Mesodermal cell (in vitro differentiated cells): ENCODE data around the gene GIT1.

ENCODE experiments used
- H3K27ac ChIP-seq: 2 replicates; pipeline ENCODE4 v1.7.0; 2013; ENCODE audit warnings: mild to moderate bottlenecking, low read depth, low read length, moderate library complexity; ENCODE audit not compliant: severe bottlenecking
- H3K36me3 ChIP-seq: 2 replicates; pipeline ENCODE4 v1.7.1; 2013; ENCODE audit warnings: mild to moderate bottlenecking, low read length, moderate library complexity; ENCODE audit not compliant: control insufficient read depth, insufficient read depth
- H3K4me1 ChIP-seq: one replicate; pipeline ENCODE4 v1.7.1; 2013; ENCODE audit warnings: mild to moderate bottlenecking, low read length; ENCODE audit not compliant: insufficient read depth, control insufficient read depth, poor library complexity, severe bottlenecking
- H3K4me3 ChIP-seq: 2 replicates; pipeline ENCODE4 v1.7.0; 2013; ENCODE audit warnings: low read length, control low read depth, mild to moderate bottlenecking; ENCODE audit not compliant: insufficient read depth, poor library complexity, severe bottlenecking; ENCODE audit errors: extremely low read depth
- H3K9me3 ChIP-seq: 2 replicates; pipeline ENCODE4 v1.7.1; 2013; ENCODE audit warnings: mild to moderate bottlenecking, low read length, moderate library complexity; ENCODE audit not compliant: control insufficient read depth
- WGBS, 2 experiments: methylation state at CpG; one replicate each; pipeline ENCODE4 v1.1.5; 2013; ENCODE audit warnings: missing lambda C conversion rate in 2 of 2; ENCODE audit not compliant: insufficient coverage in 2 of 2; 5-methylcytosine and 5-hydroxymethylcytosine counted together

GIT1 gene

DNA sequence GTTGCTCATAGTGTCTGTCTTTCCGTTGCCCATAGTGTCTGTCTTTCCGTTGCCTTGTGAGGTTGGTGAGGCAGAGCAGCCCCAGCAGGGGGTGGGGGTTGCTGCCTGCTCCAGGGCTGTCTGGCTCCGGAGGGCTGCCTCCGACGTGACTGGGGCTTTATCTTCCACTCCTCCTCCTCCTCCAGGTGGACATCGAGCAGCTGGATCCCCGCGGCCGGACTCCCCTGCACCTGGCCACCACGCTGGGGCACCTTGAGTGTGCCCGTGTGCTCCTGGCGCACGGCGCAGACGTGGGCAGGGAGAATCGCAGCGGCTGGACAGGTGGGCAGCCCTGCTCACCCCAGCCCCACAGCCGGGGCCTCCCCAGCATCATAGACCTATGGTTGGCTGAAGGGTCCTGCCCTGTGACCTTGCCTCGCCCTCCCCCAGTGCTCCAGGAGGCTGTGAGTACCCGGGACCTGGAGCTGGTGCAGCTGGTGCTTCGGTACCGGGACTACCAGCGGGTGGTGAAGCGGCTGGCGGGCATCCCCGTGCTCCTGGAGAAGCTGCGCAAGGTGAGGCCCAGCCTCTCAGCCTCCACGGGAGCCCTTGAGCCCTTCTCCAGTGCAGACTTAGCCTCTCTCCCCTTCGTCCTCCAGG is 18.2 kb upstream of the GIT1 start:
- H3K9me3 ChIP-seq = peaks cover 1% of the 10 kb centered on the region
- no peaks in the 10 kb centered on the region for H3K4me1 ChIP-seq
- H3K27ac ChIP-seq = no peak overlapping the region
- no peak overlapping the region for H3K4me3 ChIP-seq
- no peaks in the 10 kb centered on the region for H3K36me3 ChIP-seq
- 85 to 87% methylated on average over 23 to 26 of the region's 29 CpGs for WGBS, 2 experiments

- 95 to 100% methylated on average over 3 of the region's 6 CpGs for WGBS, 2 experiments
- H3K4me3 ChIP-seq = no peak overlapping the region
- no peak overlapping the region for H3K27ac ChIP-seq
- H3K36me3 ChIP-seq = no peaks in the 10 kb centered on the region
- no peaks in the 10 kb centered on the region for H3K4me1 ChIP-seq
- H3K9me3 ChIP-seq = no peaks in the 10 kb centered on the region
Observed at GRCh38 chr17:29603109-29603674, 13.7 kb upstream of the GIT1 start.

GRCh38 chr17:29597361-29598172 is 8.1 kb upstream of the GIT1 start:
- Histone ChIP-seq H3K9me3 (no peaks in the 10 kb centered on the region), H3K27ac (no peak overlapping the region), H3K36me3 (no peaks in the 10 kb centered on the region), H3K4me1 (peaks cover 35% of the 10 kb centered on the region), H3K4me3 (no peak overlapping the region)
- WGBS, 2 experiments = 46 to 56% methylated on average over 10 to 12 of the region's 13 CpGs

DNA sequence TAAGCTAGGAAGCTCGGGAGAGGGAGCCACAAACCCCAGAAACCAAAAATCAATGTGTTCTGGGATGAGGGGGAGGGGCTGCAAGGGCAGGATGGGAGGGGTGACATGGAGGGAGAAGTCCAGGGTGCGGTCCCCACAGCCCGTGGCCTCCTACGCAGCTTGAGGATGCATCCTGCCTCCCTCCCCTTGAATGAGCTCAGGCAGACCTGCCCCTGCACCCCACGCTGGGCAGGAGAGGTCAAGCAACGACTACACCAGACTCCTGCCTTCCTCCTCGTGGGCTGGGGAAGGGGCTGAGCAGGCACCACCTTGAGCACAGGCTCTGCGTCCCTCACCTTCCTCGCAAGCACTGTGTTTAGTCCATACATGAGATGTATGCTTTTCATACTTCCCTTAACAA is 7.4 kb upstream of the GIT1 start:
- no peaks in the 10 kb centered on the region for H3K36me3 ChIP-seq
- no peaks in the 10 kb centered on the region for H3K9me3 ChIP-seq
- peaks cover 39% of the 10 kb centered on the region for H3K4me1 ChIP-seq
- no peak overlapping the region for H3K4me3 ChIP-seq
- 60 to 75% methylated on average over 1 to 2 of the region's 9 CpGs for whole genome bisulfite sequencing, 2 experiments
- H3K27ac ChIP-seq = no peak overlapping the region

DNA sequence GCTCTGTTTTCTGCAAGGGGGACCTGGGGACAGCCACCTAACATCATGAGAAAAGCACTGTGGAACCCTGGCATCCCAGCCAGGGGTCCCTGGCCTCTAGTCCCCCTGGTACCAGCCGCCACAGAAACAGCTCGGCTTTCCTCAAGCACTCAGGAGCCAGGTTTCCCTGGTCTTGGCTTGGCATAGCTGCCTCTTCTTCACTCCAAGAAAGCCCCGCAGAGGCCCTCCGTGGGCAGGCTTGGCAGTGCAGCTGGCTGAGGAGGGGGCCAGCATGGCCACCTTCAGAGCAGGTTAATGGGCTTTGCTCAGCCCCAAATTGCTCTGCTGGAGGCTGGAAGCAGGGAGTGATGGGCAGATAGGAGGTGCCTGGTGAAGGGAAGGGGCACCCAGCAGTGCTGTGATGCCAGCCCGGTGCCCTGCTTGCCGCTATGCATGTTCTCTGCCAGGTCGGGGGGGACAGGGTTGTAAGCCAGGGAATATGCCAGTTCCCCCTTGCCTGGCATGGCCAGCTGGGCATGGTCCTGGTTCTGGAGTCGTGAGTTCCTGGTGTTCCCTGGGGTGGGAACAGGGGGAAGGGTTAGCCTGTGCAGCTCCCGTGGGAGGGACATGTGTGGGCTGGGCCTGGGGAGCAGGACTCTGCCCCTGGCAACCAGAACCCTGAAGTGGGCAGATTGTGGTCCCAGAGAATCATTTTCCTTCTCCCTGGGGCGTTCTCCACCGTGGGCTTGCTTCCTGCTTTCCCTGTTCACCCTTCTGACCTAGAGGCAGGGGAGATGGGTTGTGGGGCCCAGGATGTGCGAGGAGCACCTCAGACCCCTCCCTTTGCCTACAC is 6.7 kb upstream of the GIT1 start:
- Histone ChIP-seq H3K9me3 (no peaks in the 10 kb centered on the region), H3K36me3 (no peaks in the 10 kb centered on the region), H3K27ac (no peak overlapping the region), H3K4me1 (peaks cover 41% of the 10 kb centered on the region), H3K4me3 (no peak overlapping the region)
- WGBS, 2 experiments = 74 to 89% methylated on average over 6 to 11 of the region's 12 CpGs

- 62 to 75% methylated on average over 4 of the region's 7 CpGs for WGBS, 2 experiments
- Histone ChIP-seq H3K27ac (no peak overlapping the region), H3K4me3 (no peak overlapping the region), H3K4me1 (peaks cover 50% of the 10 kb centered on the region), H3K36me3 (no peaks in the 10 kb centered on the region), H3K9me3 (no peaks in the 10 kb centered on the region)
Observed at GRCh38 chr17:29595107-29595942, 5.9 kb upstream of the GIT1 start.

DNA sequence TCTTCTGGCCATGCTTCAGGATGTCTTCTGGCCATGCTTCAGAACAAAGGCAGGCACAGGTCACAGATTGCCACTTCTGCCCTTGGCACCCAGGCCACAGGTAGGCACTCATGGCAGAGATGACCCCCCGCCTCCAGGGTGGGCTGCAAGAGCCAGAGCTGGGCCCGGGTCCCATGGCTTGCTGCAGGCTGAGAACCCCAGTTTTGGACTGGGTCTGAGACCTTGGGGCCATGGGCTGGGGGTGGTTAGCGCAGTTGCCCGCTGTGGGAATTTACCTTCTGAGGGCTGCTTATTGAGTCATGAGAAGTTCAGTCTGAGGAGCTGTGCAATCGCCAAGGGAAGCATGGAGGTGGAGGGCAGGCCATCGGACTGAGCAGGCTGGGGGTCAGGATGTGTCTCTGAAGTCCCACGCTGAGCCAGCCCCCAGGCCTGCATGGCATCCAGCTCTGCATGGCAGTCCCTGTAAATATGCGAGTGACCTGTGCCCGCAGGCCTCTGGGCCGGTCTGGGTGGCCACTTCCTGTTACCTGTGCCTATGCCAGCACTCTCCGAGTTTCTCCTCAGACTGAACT is 5.2 kb upstream of the GIT1 start:
- H3K9me3 ChIP-seq = no peaks in the 10 kb centered on the region
- no peak overlapping the region for H3K4me3 ChIP-seq
- H3K36me3 ChIP-seq = no peaks in the 10 kb centered on the region
- H3K4me1 ChIP-seq = peaks cover 56% of the 10 kb centered on the region
- no peak overlapping the region for H3K27ac ChIP-seq
- 91 to 95% methylated on average over 8 to 11 of the region's 11 CpGs for WGBS, 2 experiments

GRCh38 chr17:29593591-29594518 is 4.4 kb upstream of the GIT1 start:
- Histone ChIP-seq H3K27ac (no peak overlapping the region), H3K4me1 (peaks cover 56% of the 10 kb centered on the region), H3K9me3 (no peaks in the 10 kb centered on the region), H3K4me3 (peak overlapping the region; percentile 60), H3K36me3 (no peaks in the 10 kb centered on the region)
- 1 to 3% methylated on average over 44 to 48 of the region's 64 CpGs for WGBS, 2 experiments

DNA sequence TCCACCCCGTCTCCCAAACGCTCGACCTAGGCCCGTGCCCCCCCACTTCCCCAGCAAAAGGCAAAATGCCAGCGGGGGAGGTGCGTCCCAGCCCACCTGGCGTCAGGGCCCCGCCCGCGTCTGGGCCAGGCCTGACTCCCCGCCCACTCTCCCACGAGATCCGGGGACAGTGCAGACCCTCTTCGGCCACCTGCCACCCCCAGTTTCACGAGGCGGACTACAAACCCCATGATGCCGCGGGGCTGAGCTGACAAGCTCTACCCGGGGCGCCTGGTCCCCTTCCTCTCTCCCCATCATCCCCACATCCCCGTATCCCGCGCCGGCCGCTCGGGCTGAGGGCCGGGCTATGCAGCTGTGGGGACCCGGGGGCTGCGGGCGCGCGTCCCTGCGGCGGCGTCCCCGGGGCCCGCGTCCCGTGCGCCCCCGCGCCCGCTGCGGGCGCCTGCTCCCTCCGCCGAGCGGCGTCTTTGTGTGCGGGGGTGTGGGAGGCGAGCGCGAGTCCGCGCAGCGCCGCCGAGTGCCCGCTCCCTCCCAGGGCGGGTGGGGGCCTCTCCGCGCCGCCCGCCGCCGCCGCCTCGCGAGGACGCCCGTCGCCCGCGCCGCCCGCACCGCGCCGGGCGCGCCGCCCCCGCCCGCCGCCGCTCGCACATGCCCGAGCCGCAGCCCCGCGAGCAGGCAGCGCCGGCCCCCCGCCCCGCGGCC is 3.6 kb upstream of the GIT1 start, which contains the start of gene ANKRD13B:
ANKRD13B (plus strand) TSS at position 283 of the 702 bp plus-strand sequence. CDS start 490 bp downstream, outside the sequence.
- 1 to 2% methylated on average over 18 to 25 of the region's 96 CpGs for WGBS, 2 experiments
- Histone ChIP-seq H3K36me3 (no peaks in the 10 kb centered on the region), H3K27ac (peak within 1 kb of the TSS; percentile 36), H3K9me3 (no peaks in the 10 kb centered on the region), H3K4me3 (peak within 1 kb of the TSS; percentile 60), H3K4me1 (peaks cover 58% of the 10 kb centered on the region)
